SH-SY5Y (cell line): ENCODE results near the gene DGCR8.

Experiments used
- GATA2 ChIP-seq: IDR thresholded peaks from 2 replicates; pipeline ENCODE4 v1.6.1; 2011; ENCODE audit warnings: mild to moderate bottlenecking, low read depth, low read length
- GATA3 ChIP-seq: IDR thresholded peaks from 2 replicates; pipeline ENCODE4 v1.6.1; 2011; ENCODE audit warnings: low read depth, mild to moderate bottlenecking, low read length, moderate library complexity

- TF ChIP-seq GATA3, result no peak
- no peak for TF ChIP-seq GATA2
These were observed 59.5 kb downstream of the DGCR8 start for GRCh38 chr22:20139391-20140106.
